Endothelial cell (in vitro differentiated cells): ENCODE results near the gene RBPJ. TPM values are rescaled to one million over a fixed set of nuclear protein-coding genes. Genes with fewer than 3 reads are reported as not detected.

Experiments
- DNase-seq: peaks from one replicate; pipeline ENCODE4 v3.0.0; 2021; ENCODE audit warnings: low spot score
- H3K27ac Mint-ChIP-seq: one replicate; pipeline ENCODE4 v1.8.0; 2021; ENCODE audit warnings: mixed read lengths, inconsistent platforms; ENCODE audit not compliant: unreplicated experiment
- H3K27me3 Mint-ChIP-seq: one replicate; pipeline ENCODE4 v1.8.0; 2021; ENCODE audit warnings: mild to moderate bottlenecking, moderate library complexity, mixed read lengths, inconsistent platforms; ENCODE audit not compliant: unreplicated experiment
- H3K36me3 Mint-ChIP-seq: one replicate; pipeline ENCODE4 v1.8.0; 2021; ENCODE audit warnings: mild to moderate bottlenecking, low read depth, mixed read lengths, inconsistent platforms; ENCODE audit not compliant: unreplicated experiment
- H3K4me1 Mint-ChIP-seq: one replicate; pipeline ENCODE4 v1.8.0; 2021; ENCODE audit warnings: mild to moderate bottlenecking, mixed read lengths, inconsistent platforms; ENCODE audit not compliant: unreplicated experiment
- H3K4me3 Mint-ChIP-seq: one replicate; pipeline ENCODE4 v1.8.0; 2021; ENCODE audit warnings: mild to moderate bottlenecking, mixed read lengths, inconsistent platforms; ENCODE audit not compliant: unreplicated experiment
- H3K9me3 Mint-ChIP-seq: one replicate; pipeline ENCODE4 v1.8.0; 2021; ENCODE audit warnings: mixed read lengths, inconsistent platforms; ENCODE audit not compliant: unreplicated experiment
- CTCF ChIP-seq: fragments of 200-600 bp; sonication (generic); IDR thresholded peaks from one replicate; pipeline ENCODE4 v1.5.0; 2021; ENCODE audit warnings: antibody characterized with exemption; ENCODE audit not compliant: unreplicated experiment
- total RNA-seq: library from RNA; stranded (reverse); fragmentation: NEBNext Ultra II Directional; extraction: Animal tissue kit (Norgen Biotek cat#: 25700); gene quantifications from one replicate; pipeline ENCODE4 v1.2.1, GENCODE V29; 2021; ENCODE audit not compliant: unreplicated experiment

Gene RBPJ
- total RNA-seq, 1 donor from 2014 or later, result 47.9 TPM

GRCh38 chr4:26287756-26288155 lies 33.1 kb upstream of the RBPJ start:
- Mint-ChIP-seq H3K4me3 (no peak overlapping the region), H3K27ac (no peak overlapping the region), H3K9me3 (no peaks in the 10 kb centered on the region), H3K4me1 (no peaks in the 10 kb centered on the region), H3K27me3 (no peaks in the 10 kb centered on the region), H3K36me3 (no peaks in the 10 kb centered on the region)
- DNase-seq, result no peak
- TF ChIP-seq CTCF, result no peak

GRCh38 chr4:26288355-26288909 lies 32.4 kb upstream of the RBPJ start:
- TF ChIP-seq CTCF, result no peak
- no peaks in the 10 kb centered on the region for H3K4me1 Mint-ChIP-seq
- H3K27me3 Mint-ChIP-seq, result no peaks in the 10 kb centered on the region
- no peak overlapping the region for H3K27ac Mint-ChIP-seq
- no peak overlapping the region for H3K4me3 Mint-ChIP-seq
- no peaks in the 10 kb centered on the region for H3K9me3 Mint-ChIP-seq
- no peaks in the 10 kb centered on the region for H3K36me3 Mint-ChIP-seq
- DNase-seq, result no peak

GRCh38 chr4:26289401-26289800 lies 31.4 kb upstream of the RBPJ start:
- DNase-seq, result no peak
- H3K4me3 Mint-ChIP-seq, result no peak overlapping the region
- TF ChIP-seq CTCF, result no peak
- no peak overlapping the region for H3K27ac Mint-ChIP-seq
- H3K4me1 Mint-ChIP-seq, result no peaks in the 10 kb centered on the region
- no peaks in the 10 kb centered on the region for H3K36me3 Mint-ChIP-seq
- no peaks in the 10 kb centered on the region for H3K9me3 Mint-ChIP-seq
- no peaks in the 10 kb centered on the region for H3K27me3 Mint-ChIP-seq

GRCh38 chr4:26290321-26290720 lies 30.5 kb upstream of the RBPJ start:
- no peaks in the 10 kb centered on the region for H3K36me3 Mint-ChIP-seq
- DNase-seq, result no peak
- H3K27ac Mint-ChIP-seq, result no peak overlapping the region
- H3K9me3 Mint-ChIP-seq, result no peaks in the 10 kb centered on the region
- no peak overlapping the region for H3K4me3 Mint-ChIP-seq
- no peaks in the 10 kb centered on the region for H3K4me1 Mint-ChIP-seq
- TF ChIP-seq CTCF, result no peak
- no peaks in the 10 kb centered on the region for H3K27me3 Mint-ChIP-seq

- Mint-ChIP-seq H3K9me3 (no peaks in the 10 kb centered on the region), H3K27me3 (no peaks in the 10 kb centered on the region), H3K4me1 (no peaks in the 10 kb centered on the region), H3K36me3 (no peaks in the 10 kb centered on the region), H3K4me3 (no peak overlapping the region), H3K27ac (no peak overlapping the region)
- DNase-seq, result no peak
- TF ChIP-seq CTCF, result no peak
These were observed 25.9 kb upstream of the RBPJ start for GRCh38 chr4:26294904-26295303.
